ENCODE data around the gene TMEM178B.

- TF ChIP-seq CTCF (IDR thresholded peaks at IDR 0.05) (no peak), POLR2A (IDR thresholded peaks at IDR 0.05) (no peak), EP300 (IDR thresholded peaks at IDR 0.05) (no peak)
Observed at GRCh38 chr7:141411133-141411532, 337.3 kb downstream of the TMEM178B start.

All from ovary (tissue), 3 donors.